GM12873 (cell line): Measurements from ENCODE around the gene TDRD1.

Source experiments
- TF ChIP-seq, protein P1 (sequence below): IDR thresholded peaks from 2 replicates; pipeline ENCODE4 v1.5.1; 2012; ENCODE audit warnings: low read depth, mild to moderate bottlenecking, moderate library complexity, low read length, control low read depth; ENCODE audit not compliant: insufficient read depth; ENCODE audit errors: missing control alignments

TDRD1 gene

DNA sequence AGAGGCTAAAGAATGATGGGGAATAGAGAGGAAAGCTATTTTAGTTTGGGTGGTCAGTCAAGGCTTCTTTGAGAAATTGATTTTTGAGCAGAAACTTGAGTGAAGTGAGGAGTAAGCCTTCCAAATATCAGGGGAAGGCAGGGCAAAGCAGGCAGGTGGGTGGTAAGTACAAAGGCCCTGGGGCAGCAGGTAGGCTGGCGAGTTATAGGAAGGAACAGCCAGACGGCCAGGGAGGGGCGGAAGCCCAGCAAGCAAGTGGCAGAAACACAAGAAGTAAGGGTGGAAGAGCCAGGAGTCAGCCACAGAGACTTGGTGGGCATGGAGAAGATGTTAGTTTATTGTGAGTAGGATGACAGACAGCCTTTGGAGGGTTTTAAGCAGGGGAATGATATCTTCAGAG is 94.8 kb downstream of the TDRD1 start:
- TF ChIP-seq, protein P1, sequence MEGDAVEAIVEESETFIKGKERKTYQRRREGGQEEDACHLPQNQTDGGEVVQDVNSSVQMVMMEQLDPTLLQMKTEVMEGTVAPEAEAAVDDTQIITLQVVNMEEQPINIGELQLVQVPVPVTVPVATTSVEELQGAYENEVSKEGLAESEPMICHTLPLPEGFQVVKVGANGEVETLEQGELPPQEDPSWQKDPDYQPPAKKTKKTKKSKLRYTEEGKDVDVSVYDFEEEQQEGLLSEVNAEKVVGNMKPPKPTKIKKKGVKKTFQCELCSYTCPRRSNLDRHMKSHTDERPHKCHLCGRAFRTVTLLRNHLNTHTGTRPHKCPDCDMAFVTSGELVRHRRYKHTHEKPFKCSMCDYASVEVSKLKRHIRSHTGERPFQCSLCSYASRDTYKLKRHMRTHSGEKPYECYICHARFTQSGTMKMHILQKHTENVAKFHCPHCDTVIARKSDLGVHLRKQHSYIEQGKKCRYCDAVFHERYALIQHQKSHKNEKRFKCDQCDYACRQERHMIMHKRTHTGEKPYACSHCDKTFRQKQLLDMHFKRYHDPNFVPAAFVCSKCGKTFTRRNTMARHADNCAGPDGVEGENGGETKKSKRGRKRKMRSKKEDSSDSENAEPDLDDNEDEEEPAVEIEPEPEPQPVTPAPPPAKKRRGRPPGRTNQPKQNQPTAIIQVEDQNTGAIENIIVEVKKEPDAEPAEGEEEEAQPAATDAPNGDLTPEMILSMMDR = no peak

DNA sequence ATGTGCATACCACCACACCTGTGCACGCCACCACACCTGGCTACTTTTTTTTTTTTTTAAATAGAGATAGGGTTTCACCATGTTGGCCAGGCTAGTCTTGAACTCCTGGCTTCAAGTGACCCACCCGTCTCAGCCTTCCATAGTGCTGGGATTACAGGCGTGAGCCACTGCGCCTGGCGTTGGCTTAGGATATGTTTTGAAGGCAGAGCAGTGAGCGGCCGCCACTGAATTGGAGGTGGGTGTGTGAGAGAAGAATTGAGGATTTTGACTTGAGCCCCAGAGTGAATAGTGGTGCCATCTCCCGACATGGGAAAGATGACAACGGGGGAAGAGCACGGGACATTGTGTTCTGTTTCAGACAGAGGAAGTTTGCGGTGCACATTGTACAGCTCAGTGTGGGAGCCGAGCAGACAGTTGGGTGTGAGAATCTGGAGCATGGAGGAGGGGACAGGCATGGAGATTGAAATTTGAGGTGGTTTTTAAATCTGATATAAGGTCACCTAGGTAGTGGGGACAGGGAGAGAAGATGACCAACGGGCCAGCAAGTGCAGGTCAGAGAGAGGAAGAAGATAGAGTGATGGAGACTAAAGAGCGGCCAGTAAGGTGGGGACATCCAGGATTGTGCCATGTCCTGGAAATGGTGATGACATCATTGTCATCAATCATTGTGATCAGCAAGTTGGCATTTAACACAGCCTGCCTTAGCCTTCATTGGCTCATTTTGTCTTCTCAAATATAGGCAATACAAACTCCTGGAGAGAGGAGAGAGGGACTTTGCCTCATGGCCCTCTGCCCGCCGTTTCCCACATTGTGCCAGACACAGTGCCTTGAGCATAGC is 95.7 kb downstream of the TDRD1 start:
- TF ChIP-seq, protein P1 = no peak

DNA sequence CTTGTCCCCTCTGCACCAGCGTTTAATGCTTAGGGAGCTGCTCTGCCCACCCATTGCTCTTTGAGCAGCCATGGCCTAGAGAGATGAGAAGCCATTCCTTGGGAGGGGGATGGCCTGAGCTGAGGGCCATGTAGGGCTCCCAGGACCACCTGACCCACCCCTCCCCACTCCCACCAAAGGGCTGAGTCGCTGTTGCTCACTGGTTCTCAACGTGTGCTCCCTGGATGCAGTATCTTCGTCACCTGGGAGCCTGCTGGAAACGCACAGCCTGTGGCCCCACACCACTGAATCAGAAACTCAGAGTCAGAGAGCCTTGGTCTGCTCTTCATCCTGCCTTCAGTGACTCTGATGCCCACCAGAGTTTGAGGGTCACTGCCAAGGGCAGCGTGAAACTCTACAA is 96.9 kb downstream of the TDRD1 start:
- TF ChIP-seq, protein P1 = no peak

DNA sequence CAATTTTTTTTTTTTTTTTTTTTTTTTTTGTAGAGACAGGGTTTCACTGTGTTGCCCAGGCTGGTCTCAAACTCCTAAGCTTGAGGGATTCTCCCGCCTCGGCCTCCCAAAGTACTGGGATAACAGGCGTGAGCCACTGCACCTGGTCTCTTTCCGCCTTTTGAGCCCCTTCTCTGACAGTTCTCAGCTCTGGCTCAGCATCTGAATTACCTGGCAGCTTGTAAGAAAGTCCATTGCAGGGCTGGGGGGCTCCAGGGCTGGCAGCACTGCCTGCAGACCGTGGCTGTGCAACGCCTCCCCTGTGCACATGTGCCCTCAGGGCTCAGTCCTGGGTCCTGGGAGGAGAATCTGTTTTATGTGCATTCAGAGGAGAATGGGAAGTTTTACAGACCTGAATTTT is 97.5 kb downstream of the TDRD1 start:
- TF ChIP-seq, protein P1 = no peak

DNA sequence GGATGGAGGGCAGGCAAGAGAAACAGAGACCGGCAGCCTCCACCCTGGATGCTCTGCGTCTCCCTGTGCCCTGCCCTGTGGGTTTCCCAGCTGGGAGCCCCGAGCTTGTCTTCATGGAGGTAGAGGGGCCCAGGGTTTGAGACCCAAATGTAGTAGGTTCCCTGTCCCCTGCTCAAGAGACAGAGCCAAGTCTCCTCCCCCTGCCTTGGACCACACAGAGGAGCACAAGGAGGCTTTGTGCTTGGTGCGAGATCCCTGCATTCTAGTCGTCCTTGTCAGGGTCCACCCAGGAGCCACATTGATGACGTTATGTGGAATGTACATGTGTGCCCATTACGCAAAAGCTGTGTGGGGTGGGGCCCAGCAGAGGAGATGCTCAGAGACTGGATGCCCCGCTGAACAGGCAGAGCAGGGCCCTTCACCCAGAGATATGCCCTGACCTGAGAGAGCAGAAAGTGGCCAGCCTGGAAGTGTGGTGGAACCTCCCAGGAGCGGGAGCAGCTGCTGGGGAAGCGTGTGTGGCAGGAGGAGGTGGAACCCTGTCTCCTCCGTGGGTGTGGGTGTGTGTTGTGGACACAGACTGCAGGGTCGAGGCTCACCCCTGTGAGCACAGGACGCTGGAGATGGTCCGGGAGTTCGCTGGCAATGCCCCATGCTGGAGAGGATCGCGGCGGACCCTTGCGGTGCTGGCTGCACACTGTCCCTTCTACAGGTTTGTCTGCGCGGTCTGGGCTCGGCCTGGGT is 99.2 kb downstream of the TDRD1 start:
- TF ChIP-seq, protein P1 = no peak

DNA sequence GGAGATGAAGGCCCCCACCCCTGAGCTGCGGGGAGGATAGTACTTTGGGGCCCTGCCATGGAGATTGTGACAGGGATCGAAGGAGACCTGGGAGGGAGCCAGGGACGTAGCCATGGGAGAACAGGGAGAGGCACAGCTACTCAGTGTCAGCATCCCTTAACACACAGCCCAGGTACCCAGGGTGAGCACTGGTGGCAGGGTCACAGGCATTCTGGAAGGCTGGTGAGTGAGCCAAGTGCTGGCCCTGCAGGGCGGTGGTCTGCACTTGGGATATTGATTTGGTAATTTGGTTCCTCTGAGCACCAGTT is 99.7 kb downstream of the TDRD1 start:
- TF ChIP-seq, protein P1 = no peak

DNA sequence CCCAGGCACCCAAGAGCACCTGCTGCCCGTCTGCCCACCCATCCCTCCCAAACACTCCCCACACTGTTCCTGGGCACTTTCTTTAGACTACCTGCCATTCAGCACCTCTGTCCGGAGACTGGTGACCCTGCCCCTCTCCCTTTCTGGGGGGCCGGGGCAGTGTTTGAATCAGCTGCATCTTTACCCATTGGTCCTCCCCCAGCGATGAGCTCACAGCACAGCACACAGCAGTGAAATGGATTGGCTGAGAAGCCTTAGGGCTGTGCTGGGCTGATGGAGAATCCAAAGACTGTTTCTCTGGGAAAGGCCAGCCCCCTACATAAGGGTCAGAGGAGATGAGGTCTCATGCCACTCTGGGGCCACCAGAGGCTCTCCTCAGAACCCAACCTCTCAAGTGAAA is 100.1 kb downstream of the TDRD1 start:
- TF ChIP-seq, protein P1 = no peak
